Endothelial cell of coronary artery (primary cell): ENCODE measurements around the gene SLC9A3. TPM values are rescaled to one million over a fixed set of nuclear protein-coding genes. Genes with fewer than 3 reads are reported as not detected.

Experiments used
- total RNA-seq: library from RNA; depleted of rRNA; stranded (reverse); fragments of >200 nt; gene quantifications from 2 replicates; pipeline ENCODE4 v1.2.3, GENCODE V29; 2014

Gene SLC9A3
- total RNA-seq: 0.45 and 0.66 TPM in 2 replicates

DNA sequence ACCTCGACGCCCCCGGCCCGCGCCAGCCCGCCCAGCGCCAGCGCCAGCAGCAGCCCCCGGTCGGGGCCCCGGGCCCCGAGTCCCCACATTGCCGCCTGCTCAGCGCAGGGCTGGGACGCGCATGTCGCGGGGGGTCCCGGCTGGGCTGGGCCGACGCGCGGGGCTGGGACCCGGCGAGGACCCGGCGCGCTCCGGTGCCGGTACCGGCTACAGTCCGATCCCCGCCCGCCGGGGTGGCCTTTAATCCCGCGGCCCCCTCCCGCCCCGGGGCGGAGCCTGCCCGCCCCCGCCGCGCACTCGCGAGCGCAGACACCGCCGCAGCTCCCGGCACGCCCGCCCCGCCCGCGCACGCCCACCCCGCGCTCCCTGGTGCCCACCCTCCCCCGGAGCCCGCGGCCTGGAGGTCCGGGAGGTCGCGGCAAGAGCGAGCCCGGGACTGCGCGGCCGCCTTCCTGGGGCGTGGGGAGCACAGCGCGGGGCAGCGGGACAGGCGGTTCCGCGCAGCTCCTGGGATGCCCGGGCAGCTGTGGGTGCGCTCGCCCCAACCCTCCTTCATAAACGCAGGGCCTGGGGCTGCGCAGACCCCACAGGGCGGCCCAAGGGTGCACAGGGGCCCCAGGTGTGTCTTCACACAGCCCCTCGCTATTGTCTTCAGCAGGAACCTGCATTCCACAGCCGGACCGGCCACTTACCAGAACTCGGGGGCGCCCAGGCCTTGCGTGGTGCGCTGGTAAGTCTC lies at the start of gene SLC9A3:
Gene SLC9A3, minus strand, starts transcription at position 216 of the 739 bp plus-strand sequence.

DNA sequence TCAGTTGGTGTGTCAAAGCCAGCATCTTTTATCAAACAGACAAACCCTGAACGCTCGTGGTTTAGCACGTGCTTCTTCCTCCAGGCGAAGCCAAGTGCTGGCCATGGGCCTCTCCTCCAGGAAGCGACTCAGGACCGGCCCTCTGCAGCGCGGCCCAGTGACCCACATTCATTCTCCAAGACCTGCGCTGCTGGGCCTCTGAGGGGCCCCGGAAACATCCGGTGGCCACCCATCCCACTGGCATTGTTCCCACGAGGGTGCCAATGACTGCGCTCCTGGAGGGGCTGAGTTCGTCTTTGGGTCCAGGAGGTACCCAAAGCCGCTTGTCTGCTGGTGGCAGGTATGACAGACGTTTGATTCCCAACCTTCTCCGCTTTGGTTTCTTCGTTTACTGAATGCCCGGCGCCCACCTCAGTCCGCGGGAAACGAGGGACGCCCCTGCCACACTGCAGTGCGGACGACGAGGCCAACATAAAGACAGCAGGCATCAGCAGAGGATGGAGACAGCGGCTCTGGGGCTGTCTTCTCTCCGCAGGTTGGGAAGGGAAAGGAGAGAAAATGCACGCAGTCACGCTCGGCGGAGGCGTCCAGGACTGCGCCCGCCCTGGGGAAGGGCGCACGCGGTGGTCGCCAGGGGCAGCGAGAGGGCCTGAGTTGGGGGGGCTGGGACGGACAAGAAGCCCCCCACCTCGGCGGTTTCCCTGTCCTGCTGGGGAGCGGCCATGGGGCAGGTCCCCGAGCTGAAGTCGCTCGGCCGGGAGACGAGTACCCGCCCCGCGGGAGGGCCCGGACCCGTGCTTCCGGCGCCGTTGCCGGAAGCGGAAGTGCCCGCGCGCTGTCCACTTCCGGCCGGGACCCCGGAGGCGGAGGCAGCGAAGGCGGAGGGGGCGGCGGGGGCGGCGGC lies 81.7 kb downstream of the SLC9A3 start, which contains the start of gene EXOC3:
Gene EXOC3, plus strand, starts transcription at position 842 of the 904 bp plus-strand sequence. CDS start 3,030 bp downstream, outside the sequence.

Other genes starting within 250 kb of the SLC9A3 start
- 6.1 and 9.4 TPM in 2 replicates for gene AHRR, start 202.7 kb downstream of the SLC9A3 start, total RNA-seq
- gene EXOC3, start 81.3 kb downstream of the SLC9A3 start, total RNA-seq: 34.5 and 43.8 TPM in 2 replicates
- gene CEP72, start 87.9 kb upstream of the SLC9A3 start, total RNA-seq: 3.1 and 4.3 TPM in 2 replicates
- 0.18 and 0.19 TPM in 2 replicates for gene TPPP, start 168.9 kb upstream of the SLC9A3 start, total RNA-seq